Loucy (cell line): Measurements from ENCODE around the gene TRANK1.

Experiments
- EZH2phosphoT487 ChIP-seq: fragments of 200-600 bp; IDR thresholded peaks from 2 replicates; pipeline ENCODE4 v1.6.1; 2018; ENCODE audit warnings: antibody characterized with exemption, mild to moderate bottlenecking, moderate library complexity, borderline replicate concordance
- TF ChIP-seq, protein P1 (sequence below): fragments of 200-600 bp; sonication (generic); conservative IDR thresholded peaks from 2 replicates; pipeline ENCODE4 v1.5.1; 2014; ENCODE audit warnings: mild to moderate bottlenecking, antibody characterized with exemption, low read length

DNA sequence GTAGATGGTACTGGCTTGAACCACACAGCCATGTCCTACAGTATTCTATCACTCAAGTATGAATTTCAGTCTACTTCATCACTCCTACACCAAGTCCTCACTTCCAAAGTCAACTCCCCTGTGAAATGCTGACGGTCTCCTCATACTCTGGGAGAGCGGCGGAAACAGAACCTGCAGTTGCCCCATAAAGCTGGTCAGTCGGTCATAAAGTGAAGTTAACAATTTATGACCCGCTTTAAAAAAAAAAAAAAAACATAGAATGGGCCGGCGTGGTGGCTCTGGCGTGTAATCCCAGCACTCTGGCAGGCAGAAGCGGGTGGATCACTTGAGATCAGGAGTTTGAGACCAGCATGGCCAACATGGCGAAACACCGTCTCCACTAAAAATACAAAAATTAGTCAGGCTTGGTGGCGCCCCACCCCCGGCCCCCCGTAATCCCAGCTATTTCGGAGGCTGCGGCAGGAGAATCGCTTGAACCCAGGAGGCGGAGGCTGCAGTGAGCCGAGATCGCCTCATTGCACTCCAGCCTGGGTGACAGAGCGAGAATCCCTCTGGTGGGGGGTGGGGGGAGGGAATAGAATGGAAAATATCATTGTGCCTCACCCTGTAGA is 2.1 kb downstream of the TRANK1 start:
- TF ChIP-seq, protein P1, sequence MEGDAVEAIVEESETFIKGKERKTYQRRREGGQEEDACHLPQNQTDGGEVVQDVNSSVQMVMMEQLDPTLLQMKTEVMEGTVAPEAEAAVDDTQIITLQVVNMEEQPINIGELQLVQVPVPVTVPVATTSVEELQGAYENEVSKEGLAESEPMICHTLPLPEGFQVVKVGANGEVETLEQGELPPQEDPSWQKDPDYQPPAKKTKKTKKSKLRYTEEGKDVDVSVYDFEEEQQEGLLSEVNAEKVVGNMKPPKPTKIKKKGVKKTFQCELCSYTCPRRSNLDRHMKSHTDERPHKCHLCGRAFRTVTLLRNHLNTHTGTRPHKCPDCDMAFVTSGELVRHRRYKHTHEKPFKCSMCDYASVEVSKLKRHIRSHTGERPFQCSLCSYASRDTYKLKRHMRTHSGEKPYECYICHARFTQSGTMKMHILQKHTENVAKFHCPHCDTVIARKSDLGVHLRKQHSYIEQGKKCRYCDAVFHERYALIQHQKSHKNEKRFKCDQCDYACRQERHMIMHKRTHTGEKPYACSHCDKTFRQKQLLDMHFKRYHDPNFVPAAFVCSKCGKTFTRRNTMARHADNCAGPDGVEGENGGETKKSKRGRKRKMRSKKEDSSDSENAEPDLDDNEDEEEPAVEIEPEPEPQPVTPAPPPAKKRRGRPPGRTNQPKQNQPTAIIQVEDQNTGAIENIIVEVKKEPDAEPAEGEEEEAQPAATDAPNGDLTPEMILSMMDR: no peak
- no peak for TF ChIP-seq EZH2phosphoT487
